HCT116 (cell line): ENCODE results near the gene ARHGEF40.

Experiments used
- POLR2A ChIP-seq: IDR thresholded peaks from 2 replicates; pipeline ENCODE4 v1.7.0; 2011; ENCODE audit warnings: borderline replicate concordance; ENCODE audit not compliant: insufficient read depth, insufficient read length; ENCODE audit errors: extremely low read depth
- TF ChIP-seq, protein P1 (sequence below): IDR thresholded peaks from 2 replicates; pipeline ENCODE4 v1.6.1; 2012; ENCODE audit warnings: low read depth
- TF ChIP-seq, protein P2 (sequence below), 3 experiments: fragments of 200-600 bp in 1 of 3; sonication (generic) in 1 of 3; IDR thresholded peaks in 2 of 3; conservative IDR thresholded peaks in 1 of 3; 2 replicates each; pipeline ENCODE4 v1.5.1; 2012 to 2017; ENCODE audit warnings: low read depth in 2 of 3, low read length in 2 of 3, antibody characterized with exemption in 1 of 3, borderline replicate concordance in 1 of 3, control low read depth in 1 of 3, mild to moderate bottlenecking in 1 of 3, mixed read lengths in 1 of 3, mixed run types in 1 of 3, moderate library complexity in 1 of 3; ENCODE audit not compliant: insufficient read depth in 1 of 3

DNA sequence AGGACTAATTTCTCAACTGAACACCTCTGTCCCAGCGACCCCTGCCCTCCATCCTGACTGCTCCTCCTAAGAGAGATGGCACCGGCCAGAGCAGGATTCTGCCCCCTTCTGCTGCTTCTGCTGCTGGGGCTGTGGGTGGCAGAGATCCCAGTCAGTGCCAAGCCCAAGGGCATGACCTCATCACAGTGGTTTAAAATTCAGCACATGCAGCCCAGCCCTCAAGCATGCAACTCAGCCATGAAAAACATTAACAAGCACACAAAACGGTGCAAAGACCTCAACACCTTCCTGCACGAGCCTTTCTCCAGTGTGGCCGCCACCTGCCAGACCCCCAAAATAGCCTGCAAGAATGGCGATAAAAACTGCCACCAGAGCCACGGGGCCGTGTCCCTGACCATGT is 27.2 kb upstream of the ARHGEF40 start:
- TF ChIP-seq, protein P1, sequence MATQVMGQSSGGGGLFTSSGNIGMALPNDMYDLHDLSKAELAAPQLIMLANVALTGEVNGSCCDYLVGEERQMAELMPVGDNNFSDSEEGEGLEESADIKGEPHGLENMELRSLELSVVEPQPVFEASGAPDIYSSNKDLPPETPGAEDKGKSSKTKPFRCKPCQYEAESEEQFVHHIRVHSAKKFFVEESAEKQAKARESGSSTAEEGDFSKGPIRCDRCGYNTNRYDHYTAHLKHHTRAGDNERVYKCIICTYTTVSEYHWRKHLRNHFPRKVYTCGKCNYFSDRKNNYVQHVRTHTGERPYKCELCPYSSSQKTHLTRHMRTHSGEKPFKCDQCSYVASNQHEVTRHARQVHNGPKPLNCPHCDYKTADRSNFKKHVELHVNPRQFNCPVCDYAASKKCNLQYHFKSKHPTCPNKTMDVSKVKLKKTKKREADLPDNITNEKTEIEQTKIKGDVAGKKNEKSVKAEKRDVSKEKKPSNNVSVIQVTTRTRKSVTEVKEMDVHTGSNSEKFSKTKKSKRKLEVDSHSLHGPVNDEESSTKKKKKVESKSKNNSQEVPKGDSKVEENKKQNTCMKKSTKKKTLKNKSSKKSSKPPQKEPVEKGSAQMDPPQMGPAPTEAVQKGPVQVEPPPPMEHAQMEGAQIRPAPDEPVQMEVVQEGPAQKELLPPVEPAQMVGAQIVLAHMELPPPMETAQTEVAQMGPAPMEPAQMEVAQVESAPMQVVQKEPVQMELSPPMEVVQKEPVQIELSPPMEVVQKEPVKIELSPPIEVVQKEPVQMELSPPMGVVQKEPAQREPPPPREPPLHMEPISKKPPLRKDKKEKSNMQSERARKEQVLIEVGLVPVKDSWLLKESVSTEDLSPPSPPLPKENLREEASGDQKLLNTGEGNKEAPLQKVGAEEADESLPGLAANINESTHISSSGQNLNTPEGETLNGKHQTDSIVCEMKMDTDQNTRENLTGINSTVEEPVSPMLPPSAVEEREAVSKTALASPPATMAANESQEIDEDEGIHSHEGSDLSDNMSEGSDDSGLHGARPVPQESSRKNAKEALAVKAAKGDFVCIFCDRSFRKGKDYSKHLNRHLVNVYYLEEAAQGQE = no peak
- no peak for TF ChIP-seq POLR2A
- TF ChIP-seq, protein P2, sequence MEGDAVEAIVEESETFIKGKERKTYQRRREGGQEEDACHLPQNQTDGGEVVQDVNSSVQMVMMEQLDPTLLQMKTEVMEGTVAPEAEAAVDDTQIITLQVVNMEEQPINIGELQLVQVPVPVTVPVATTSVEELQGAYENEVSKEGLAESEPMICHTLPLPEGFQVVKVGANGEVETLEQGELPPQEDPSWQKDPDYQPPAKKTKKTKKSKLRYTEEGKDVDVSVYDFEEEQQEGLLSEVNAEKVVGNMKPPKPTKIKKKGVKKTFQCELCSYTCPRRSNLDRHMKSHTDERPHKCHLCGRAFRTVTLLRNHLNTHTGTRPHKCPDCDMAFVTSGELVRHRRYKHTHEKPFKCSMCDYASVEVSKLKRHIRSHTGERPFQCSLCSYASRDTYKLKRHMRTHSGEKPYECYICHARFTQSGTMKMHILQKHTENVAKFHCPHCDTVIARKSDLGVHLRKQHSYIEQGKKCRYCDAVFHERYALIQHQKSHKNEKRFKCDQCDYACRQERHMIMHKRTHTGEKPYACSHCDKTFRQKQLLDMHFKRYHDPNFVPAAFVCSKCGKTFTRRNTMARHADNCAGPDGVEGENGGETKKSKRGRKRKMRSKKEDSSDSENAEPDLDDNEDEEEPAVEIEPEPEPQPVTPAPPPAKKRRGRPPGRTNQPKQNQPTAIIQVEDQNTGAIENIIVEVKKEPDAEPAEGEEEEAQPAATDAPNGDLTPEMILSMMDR (IDR thresholded peaks at IDR 0.05 in 2 of 3, conservative IDR thresholded peaks at IDR 0.05 in 1 of 3; ENCODE audit: borderline replicate concordance in 1 of 3, insufficient read depth in 1 of 3, low read depth in 2 of 3, low read length in 2 of 3) = no peak
